NCI-H526 (cell line): ENCODE measurements around the gene LSM11.

ENCODE experiments used
- DNase-seq, 2 experiments: peaks; one replicate each; lab custom pipeline; 2025; lab: John Stamatoyannopoulos, UW

LSM11 gene

DNA sequence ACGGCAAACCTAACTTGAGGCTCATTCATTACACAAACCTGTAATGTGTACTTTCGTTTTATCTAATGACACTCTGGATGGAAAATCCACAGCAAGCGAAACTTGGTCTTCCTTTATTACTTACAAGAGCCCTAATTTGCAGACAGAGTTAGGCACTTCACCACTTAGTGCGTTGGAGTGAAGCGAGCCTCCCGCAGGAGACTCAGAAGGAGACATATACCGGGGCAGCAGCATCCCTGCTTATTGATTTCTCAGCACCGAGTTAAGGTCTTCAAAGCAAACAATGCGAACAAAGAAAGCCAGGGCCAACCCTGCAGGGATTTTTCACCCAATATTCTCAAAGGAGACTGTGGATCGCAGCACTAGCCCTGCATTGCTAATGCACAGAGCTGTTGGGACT is 28.6 kb downstream of the LSM11 start:
- DNase-seq: no peak

GRCh38 chr5:157778121-157778805 is 34.8 kb downstream of the LSM11 start:
- peak in 1 of 2 experiments; percentile 2 for DNase-seq

DNA sequence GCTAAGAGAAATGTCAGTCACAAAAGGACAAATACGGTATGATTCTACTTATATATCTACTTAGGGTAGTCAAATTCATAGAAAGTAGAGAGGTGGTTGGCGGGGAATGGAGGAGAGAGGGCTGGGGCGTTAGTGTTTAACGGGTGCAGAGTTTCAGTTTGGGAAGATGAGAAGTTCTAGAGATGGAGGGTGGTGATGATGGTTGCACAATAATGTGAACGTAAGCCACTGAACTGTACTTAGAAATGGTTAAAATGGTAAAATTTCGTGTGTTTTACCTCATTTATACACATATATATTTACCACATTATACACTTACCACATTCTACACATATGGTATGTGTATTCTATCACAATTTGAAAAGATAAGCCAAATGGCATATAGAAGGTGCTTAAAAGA is 35.7 kb downstream of the LSM11 start:
- no peak for DNase-seq

DNA sequence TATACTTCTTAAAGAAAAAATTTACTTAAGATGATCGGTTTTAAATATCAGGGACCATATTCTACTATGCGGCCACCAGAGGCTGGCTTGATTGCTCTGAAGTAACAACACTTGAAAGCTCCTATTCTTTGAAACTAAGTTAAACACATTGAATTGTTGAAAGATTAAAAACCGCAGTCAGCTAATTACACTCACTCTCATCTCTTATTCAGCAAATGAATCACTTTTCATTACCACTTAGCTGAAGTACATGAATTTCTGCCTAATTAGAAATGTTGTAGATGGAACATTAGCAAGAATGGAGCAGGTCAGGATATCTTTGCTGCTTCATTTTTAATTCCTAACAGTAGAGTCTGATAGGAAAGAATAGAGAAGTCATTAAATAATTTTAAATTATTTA is 42.3 kb downstream of the LSM11 start:
- DNase-seq: no peak

DNA sequence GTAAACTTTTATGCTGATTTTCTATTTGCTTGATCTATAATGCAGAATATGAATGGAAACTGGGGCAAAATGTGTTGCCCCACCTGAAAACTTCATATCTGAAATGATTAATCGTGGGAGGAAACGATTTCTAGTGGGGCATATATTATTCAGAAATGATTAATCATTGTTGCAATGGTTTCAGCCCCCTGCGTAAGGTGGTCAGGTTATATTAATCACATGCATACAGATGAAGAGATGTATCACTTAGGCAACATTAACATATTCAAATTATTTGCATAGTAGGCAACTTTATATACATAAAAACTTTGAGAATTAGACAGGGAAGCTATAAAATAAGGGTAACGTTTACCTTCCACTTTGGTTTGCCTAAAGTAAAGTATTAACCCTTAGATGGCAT is 49.8 kb downstream of the LSM11 start:
- no peak for DNase-seq

GRCh38 chr5:157799578-157799977 is 56.1 kb downstream of the LSM11 start:
- DNase-seq: no peak

- no peak for DNase-seq
Observed at GRCh38 chr5:157800137-157800536, 56.6 kb downstream of the LSM11 start.

DNA sequence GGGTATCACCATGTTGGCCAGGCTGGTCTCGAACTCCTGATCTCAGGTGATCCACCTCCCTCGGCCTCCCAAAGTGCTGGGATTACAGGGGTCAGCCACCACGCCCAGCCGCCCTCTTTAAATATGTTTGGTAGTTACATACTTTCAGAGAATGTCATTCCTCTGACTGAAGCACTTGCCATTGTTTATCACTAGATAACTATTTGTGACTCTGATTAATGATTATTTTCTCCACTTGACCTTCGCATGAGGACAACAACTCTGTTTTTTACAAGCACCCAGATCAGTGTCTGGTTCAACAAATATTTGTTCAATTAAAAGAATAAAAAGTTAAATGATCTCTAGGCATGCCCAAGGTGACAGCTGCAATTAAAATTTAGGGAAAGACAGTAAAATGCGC is 59.2 kb downstream of the LSM11 start:
- no peak for DNase-seq

GRCh38 chr5:157808043-157808442 is 64.5 kb downstream of the LSM11 start:
- DNase-seq: no peak
